Esophagus muscularis mucosa (tissue), 4 donors: ENCODE results near the gene CDA. TPM values are rescaled to one million over a fixed set of nuclear protein-coding genes. Genes with fewer than 3 reads are reported as not detected.

ENCODE experiments used
- DNase-seq: peaks from one replicate; pipeline ENCODE4 v3.0.0-alpha.2; 2017; ENCODE audit errors: extremely low spot score
- H3K27ac ChIP-seq, 4 donors: fragments of 200-600 bp; sonication (generic); replicated peaks in 1 of 4; 1 replicate in 3 of 4; 2 replicates in 1 of 4; pipeline ENCODE4 v1.5.1; 2016 to 2019; ENCODE audit warnings: mild to moderate bottlenecking in 1 of 4
- H3K27me3 ChIP-seq, 4 donors: fragments of 200-600 bp; sonication (generic); one replicate each; pipeline versions ENCODE4 v1.5.1 to v1.6.0; 2016 to 2019
- H3K36me3 ChIP-seq, 4 donors: fragments of 200-600 bp; sonication (generic); one replicate each; pipeline ENCODE4 v1.5.1; 2016 to 2019
- H3K4me1 ChIP-seq, 4 donors: fragments of 200-600 bp; sonication (generic); one replicate each; pipeline ENCODE4 v1.5.1; 2016 to 2019
- H3K4me3 ChIP-seq, 4 donors: fragments of 200-600 bp; sonication (generic); 1 replicate in 2 of 4; 2 replicates in 2 of 4; pipeline ENCODE4 v1.5.1; 2016 to 2019; ENCODE audit warnings: mild to moderate bottlenecking in 4 of 4, moderate library complexity in 1 of 4
- H3K9me3 ChIP-seq, 4 donors: fragments of 200-600 bp; sonication (generic); 1 replicate in 3 of 4; 2 replicates in 1 of 4; pipeline ENCODE4 v1.5.1; 2016 to 2019
- CTCF ChIP-seq, 3 experiments: fragments of 200-600 bp in 2 of 3; fragments of 450-650 bp in 1 of 3; sonication (generic) in 2 of 3; IDR thresholded peaks; one replicate each; pipeline ENCODE4 v1.5.1; 2017 to 2019; ENCODE audit warnings: antibody characterized with exemption in 3 of 3, mild to moderate bottlenecking in 2 of 3, moderate library complexity in 1 of 3
- EP300 ChIP-seq: sonication (generic); formaldehyde crosslinking; IDR thresholded peaks from one replicate; pipeline ENCODE4 v1.6.1; 2017; ENCODE audit warnings: antibody characterized with exemption
- POLR2A ChIP-seq: fragments of 450-650 bp; IDR thresholded peaks from one replicate; pipeline ENCODE4 v1.6.1; 2017; ENCODE audit warnings: antibody characterized with exemption, moderate library complexity, mild to moderate bottlenecking, low read depth
- POLR2AphosphoS5 ChIP-seq, 2 donors: sonication (generic); formaldehyde crosslinking; IDR thresholded peaks; one replicate each; pipeline ENCODE4 v1.6.1; 2017; ENCODE audit warnings: antibody characterized with exemption in 2 of 2
- WGBS: methylation state at CpG from one replicate; pipeline ENCODE4 v1.1.5; 2018; 5-methylcytosine and 5-hydroxymethylcytosine counted together
- intact Hi-C: fragments of 100-400 bp; cut with DNase I; formaldehyde crosslinking; loops from one replicate; pipeline ENCODE4 v1.15.1; 2023
- total RNA-seq, 4 donors: library from RNA; depleted of rRNA; stranded (reverse); fragments of >200 nt; gene quantifications; one replicate each; pipeline versions ENCODE4 v1.1.0 to v1.2.1, GENCODE V29; 2016

The CDA gene
- total RNA-seq, 4 donors from 2014 or later = 1.7 to 7.5 (median 6.0) TPM

- Histone ChIP-seq H3K27ac (no peak overlapping the region), H3K4me3 (no peak overlapping the region), H3K27me3 (peaks cover 0 to 12% (median 0%) of the 10 kb centered on the region in 4 donors), H3K9me3 (no peaks in the 10 kb centered on the region), H3K4me1 (no peaks in the 10 kb centered on the region), H3K36me3 (no peaks in the 10 kb centered on the region)
- no peak for DNase-seq
- intact Hi-C loops = no loop called here
- TF ChIP-seq POLR2AphosphoS5 (IDR thresholded peaks at IDR 0.05) (no peak), POLR2A (no peak), CTCF (IDR thresholded peaks at IDR 0.05) (no peak), EP300 (no peak)
- WGBS = 70% methylated on average over 1 of the region's 1 CpG
Measured at GRCh38 chr1:20626524-20626923, 37.6 kb downstream of the CDA start.

- intact Hi-C loops = no loop called here
- DNase-seq = no peak
- Histone ChIP-seq H3K9me3 (no peaks in the 10 kb centered on the region), H3K27me3 (peaks cover 0 to 4% (median 0%) of the 10 kb centered on the region in 4 donors), H3K4me1 (peaks cover 21 to 23% (median 23%) of the 10 kb centered on the region in 4 donors), H3K27ac (no peak overlapping the region), H3K4me3 (no peak overlapping the region), H3K36me3 (no peaks in the 10 kb centered on the region)
- no peak for TF ChIP-seq EP300
- TF ChIP-seq CTCF (IDR thresholded peaks at IDR 0.05) = no peak
- no peak for TF ChIP-seq POLR2AphosphoS5 (IDR thresholded peaks at IDR 0.05)
- 38% methylated on average over 4 of the region's 4 CpGs for WGBS
Measured at GRCh38 chr1:20630729-20631128, 41.8 kb downstream of the CDA start.

- peaks cover 0 to 12% (median 11%) of the 10 kb centered on the region in 4 donors for H3K36me3 ChIP-seq
- TF ChIP-seq POLR2AphosphoS5 (IDR thresholded peaks at IDR 0.05) (no peak), CTCF (IDR thresholded peaks at IDR 0.05) (no peak), POLR2A (no peak), EP300 (no peak)
- H3K27me3 ChIP-seq = peaks cover 0 to 4% (median 0%) of the 10 kb centered on the region in 4 donors
- H3K4me3 ChIP-seq = no peak overlapping the region
- H3K27ac ChIP-seq = no peak overlapping the region
- peaks cover 24 to 35% (median 34%) of the 10 kb centered on the region in 4 donors for H3K4me1 ChIP-seq
- DNase-seq = no peak
- no peaks in the 10 kb centered on the region for H3K9me3 ChIP-seq
- WGBS = 90% methylated on average over 3 of the region's 3 CpGs
- intact Hi-C loops = loop anchor here (2.0 kb wide), 2 partner anchors 18 to 58 kb away; no protein-coding TSS in a partner anchor
Measured at GRCh38 chr1:20632386-20632785, 43.5 kb downstream of the CDA start.

GRCh38 chr1:20633190-20634064 is 44.5 kb downstream of the CDA start, which contains the start of gene PINK1:
Gene PINK1 (plus strand): TSS chr1:20633458. CDS start chr1:20633549, 91 bp downstream.
- intact Hi-C loops = loop anchor here (1.0 to 2.0 kb wide), 3 partner anchors 19 to 111 kb away; no protein-coding TSS in a partner anchor
- peaks cover 9 to 22% (median 21%) of the 10 kb centered on the region in 4 donors for H3K36me3 ChIP-seq
- TF ChIP-seq POLR2AphosphoS5 (IDR thresholded peaks at IDR 0.05) = peak; percentile 85 to 88
- TF ChIP-seq POLR2A = no peak
- TF ChIP-seq CTCF (IDR thresholded peaks at IDR 0.05) = peak; percentile 99 to 100 (median 99)
- TF ChIP-seq EP300 = no peak
- peaks cover 0 to 4% (median 0%) of the 10 kb centered on the region in 4 donors for H3K27me3 ChIP-seq
- no peaks in the 10 kb centered on the region for H3K9me3 ChIP-seq
- peak within 1 kb of the TSS; percentile 94 to 97 (median 95) for H3K27ac ChIP-seq
- H3K4me1 ChIP-seq = peaks cover 24 to 35% (median 34%) of the 10 kb centered on the region in 4 donors
- WGBS = 4% methylated on average over 26 of the region's 93 CpGs
- peak; percentile 96 for DNase-seq
- H3K4me3 ChIP-seq = peak within 1 kb of the TSS; percentile 88 to 100 (median 98)
